ENCODE data around the gene KLHL40.

The KLHL40 gene

GRCh38 chr3:42718338-42718737, 33.0 kb downstream of the KLHL40 start:
- TF ChIP-seq RAD21 (IDR thresholded peaks at IDR 0.05; ENCODE audit: low read depth) (no peak), YY1 (IDR thresholded peaks at IDR 0.05; ENCODE audit: low read depth) (no peak)

- no peak for TF ChIP-seq REST (IDR thresholded peaks at IDR 0.05; ENCODE audit: low read depth)
- TF ChIP-seq EGR1 (IDR thresholded peaks at IDR 0.05), result no peak
- no peak for TF ChIP-seq CEBPB (IDR thresholded peaks at IDR 0.05)
- TF ChIP-seq CREB1 (IDR thresholded peaks at IDR 0.05; ENCODE audit: low read depth), result no peak
- TF ChIP-seq TCF12 (IDR thresholded peaks at IDR 0.05; ENCODE audit: low read depth), result no peak
- TF ChIP-seq USF1 (IDR thresholded peaks at IDR 0.05), result no peak
- TF ChIP-seq NFIC (IDR thresholded peaks at IDR 0.05), result no peak
Measured at GRCh38 chr3:42719002-42719401, 33.7 kb downstream of the KLHL40 start.

- no peak for TF ChIP-seq EGR1 (IDR thresholded peaks at IDR 0.05)
- no peak for TF ChIP-seq USF1 (IDR thresholded peaks at IDR 0.05)
- TF ChIP-seq TCF12 (IDR thresholded peaks at IDR 0.05; ENCODE audit: low read depth), result no peak
- no peak for TF ChIP-seq REST (IDR thresholded peaks at IDR 0.05; ENCODE audit: low read depth)
- TF ChIP-seq TAF1 (IDR thresholded peaks at IDR 0.05; ENCODE audit: low read depth), result no peak
- TF ChIP-seq MAX (IDR thresholded peaks at IDR 0.05), result no peak
- TF ChIP-seq YY1 (IDR thresholded peaks at IDR 0.05; ENCODE audit: low read depth), result no peak
- TF ChIP-seq CREB1 (IDR thresholded peaks at IDR 0.05; ENCODE audit: low read depth), result no peak
- no peak for TF ChIP-seq NFIC (IDR thresholded peaks at IDR 0.05)
- no peak for TF ChIP-seq ZBTB7A (IDR thresholded peaks at IDR 0.05; ENCODE audit: low read depth)
- no peak for TF ChIP-seq FOXM1 (IDR thresholded peaks at IDR 0.05; ENCODE audit: borderline replicate concordance, low read depth)
- TF ChIP-seq EP300 (IDR thresholded peaks at IDR 0.05; ENCODE audit: borderline replicate concordance), result no peak
- TF ChIP-seq CEBPB (IDR thresholded peaks at IDR 0.05), result no peak
Measured at GRCh38 chr3:42720126-42720525, 34.8 kb downstream of the KLHL40 start.

- TF ChIP-seq EP300 (IDR thresholded peaks at IDR 0.05; ENCODE audit: borderline replicate concordance), result no peak
Measured at GRCh38 chr3:42721690-42722089, 36.4 kb downstream of the KLHL40 start.

- no peak for TF ChIP-seq ZBTB7A (IDR thresholded peaks at IDR 0.05; ENCODE audit: low read depth)
- TF ChIP-seq YY1 (IDR thresholded peaks at IDR 0.05; ENCODE audit: low read depth), result no peak
- no peak for TF ChIP-seq USF1 (IDR thresholded peaks at IDR 0.05)
- no peak for TF ChIP-seq EP300 (IDR thresholded peaks at IDR 0.05; ENCODE audit: borderline replicate concordance)
- no peak for TF ChIP-seq MAX (IDR thresholded peaks at IDR 0.05)
- no peak for TF ChIP-seq NFIC (IDR thresholded peaks at IDR 0.05)
- TF ChIP-seq TEAD4 (IDR thresholded peaks at IDR 0.05), result no peak
- TF ChIP-seq REST (IDR thresholded peaks at IDR 0.05; ENCODE audit: low read depth), result no peak
- TF ChIP-seq RAD21 (IDR thresholded peaks at IDR 0.05; ENCODE audit: low read depth), result no peak
- no peak for TF ChIP-seq FOXM1 (IDR thresholded peaks at IDR 0.05; ENCODE audit: borderline replicate concordance, low read depth)
- TF ChIP-seq TCF12 (IDR thresholded peaks at IDR 0.05; ENCODE audit: low read depth), result no peak
- no peak for TF ChIP-seq CREB1 (IDR thresholded peaks at IDR 0.05; ENCODE audit: low read depth)
Measured at GRCh38 chr3:42723219-42723618, 37.9 kb downstream of the KLHL40 start.

All from Ishikawa (cell line).